Heart left ventricle (tissue), 16 donors: ENCODE data around the gene LRRC74B. TPM values are rescaled to one million over a fixed set of nuclear protein-coding genes. Genes with fewer than 3 reads are reported as not detected.
"Not testable (repeated sequence)": the region's sequence is repeated elsewhere in the genome, so short reads cannot be mapped to it uniquely, and the experiment has no call there.

Source experiments
- ATAC-seq, 4 donors: fragments of 200-7000 bp; cut with Tn5 transposase; one replicate each; pipeline ENCODE4 v1.9.1; 2020 to 2022; ENCODE audit warnings: moderate library complexity in 4 of 4, mild to moderate bottlenecking in 3 of 4, moderate number of reproducible peaks in 1 of 4
- DNase-seq, 5 donors: peaks; one replicate each; pipeline ENCODE4 v3.0.0-alpha.2; 2020
- H3K27ac ChIP-seq, 12 donors: fragments of 200-600 bp; sonication (generic) in 4 of 12; one replicate each; pipeline versions ENCODE4 v1.5.0 to v1.8.0; 2016 to 2022; ENCODE audit warnings: mild to moderate bottlenecking in 2 of 12
- H3K27me3 ChIP-seq, 9 donors: fragments of 200-600 bp; sonication (generic) in 2 of 9; one replicate each; pipeline versions ENCODE4 v1.5.1 to v1.8.0; 2016 to 2022; ENCODE audit warnings: mild to moderate bottlenecking in 3 of 9
- H3K36me3 ChIP-seq, 9 donors: fragments of 200-600 bp; sonication (generic) in 2 of 9; one replicate each; pipeline versions ENCODE4 v1.5.0 to v1.8.0; 2018 to 2022; ENCODE audit warnings: mild to moderate bottlenecking in 2 of 9
- H3K4me1 ChIP-seq, 12 donors: fragments of 200-600 bp; sonication (generic) in 4 of 12; one replicate each; pipeline versions ENCODE4 v1.5.0 to v1.8.0; 2016 to 2022; ENCODE audit warnings: mild to moderate bottlenecking in 3 of 12
- H3K4me3 ChIP-seq, 12 donors: fragments of 200-600 bp; sonication (generic) in 4 of 12; one replicate each; pipeline versions ENCODE4 v1.5.0 to v1.8.0; 2017 to 2022; ENCODE audit warnings: mild to moderate bottlenecking in 9 of 12, moderate library complexity in 4 of 12
- H3K9me3 ChIP-seq, 12 donors: fragments of 200-600 bp; sonication (generic) in 4 of 12; one replicate each; pipeline versions ENCODE4 v1.5.0 to v1.8.0; 2016 to 2022; ENCODE audit warnings: mild to moderate bottlenecking in 1 of 12
- POLR2A ChIP-seq, 2 donors: fragments of 450-650 bp; IDR thresholded peaks; one replicate each; pipeline ENCODE4 v1.6.1; 2017; ENCODE audit warnings: antibody characterized with exemption in 2 of 2, mild to moderate bottlenecking in 2 of 2, moderate library complexity in 2 of 2
- WGBS, 4 donors: extraction: QIAGEN DNeasy Blood & Tissue Kit in 2 of 4; methylation state at CpG; one replicate each; pipeline versions ENCODE4 v1.1.5 to v1.1.7; 2013 to 2018; 5-methylcytosine and 5-hydroxymethylcytosine counted together
- intact Hi-C, 10 donors: fragments of 100-400 bp; cut with DNase I; formaldehyde crosslinking; loops; one replicate each; pipeline versions ENCODE4 v1.11.1 to v1.14.2; 2022
- polyA plus RNA-seq, 2 donors: library from polyadenylated mRNA; stranded (reverse); fragments of 200-250 nt; gene quantifications; one replicate each; pipeline ENCODE4 v1.2.3, GENCODE V29; 2013
- total RNA-seq, 9 donors: library from RNA; depleted of rRNA in 2 of 9; stranded (reverse); fragments of >200 nt in 2 of 9; fragmentation: NEBNext Ultra II Directional in 3 of 9; extraction: Animal tissue kit (Norgen Biotek cat#: 25700) in 3 of 9; gene quantifications; one replicate each; pipeline versions ENCODE4 v1.1.0 to v1.2.4, GENCODE V29; 2016 to 2023
- TF ChIP-seq, protein P1 (sequence below), 12 donors: fragments of 200-600 bp; sonication (generic) in 4 of 12; IDR thresholded peaks; one replicate each; pipeline versions ENCODE4 v1.5.0 to v1.8.0; 2018 to 2022; ENCODE audit warnings: antibody characterized with exemption in 12 of 12, mild to moderate bottlenecking in 5 of 12
- donor health status: ischemic (EF 13 %, LVEDD 7.1; RV severe dilation, severe dysfunction).
- donor health status: healthy with polysubstance abuse.
- donor health status: DM: no; HTN: yes; CAD: no.
- donor health status: DM: no; HTN: no; CAD: no.
- donor health status: ischemic (EF 25% LVEDD 6.9; RV normal size, moderate dysfunction).
- donor health status: ischemic (EF 25% LVEDD 5.7; RV mildly dilated, moderate dysfunction).
- donor health status: healthy.
- donor health status: DM: yes; HTN: yes; CAD: no.
- donor health status: ischemic (EF 35%, LVEDD 5.7; RV mildly dilated, moderate dysfunction).
- donor health status: nonischemic (EF 11% LVEDD 7.7; RV severe dilation, severe dysfunction).
- donor health status: DM: yes; HTN: yes; CAD: no.
- donor health status: PGD.
- donor health status: ischemic (EF 29% LVEDD 5.4; RV normal size, mild dysfunction).
- donor health status: nonischemic (EF 23%, LVEDD 6.1; RV moderate dilation, normal function).

LRRC74B gene
- total and polyA plus RNA-seq, 11 donors, result not detected

DNA sequence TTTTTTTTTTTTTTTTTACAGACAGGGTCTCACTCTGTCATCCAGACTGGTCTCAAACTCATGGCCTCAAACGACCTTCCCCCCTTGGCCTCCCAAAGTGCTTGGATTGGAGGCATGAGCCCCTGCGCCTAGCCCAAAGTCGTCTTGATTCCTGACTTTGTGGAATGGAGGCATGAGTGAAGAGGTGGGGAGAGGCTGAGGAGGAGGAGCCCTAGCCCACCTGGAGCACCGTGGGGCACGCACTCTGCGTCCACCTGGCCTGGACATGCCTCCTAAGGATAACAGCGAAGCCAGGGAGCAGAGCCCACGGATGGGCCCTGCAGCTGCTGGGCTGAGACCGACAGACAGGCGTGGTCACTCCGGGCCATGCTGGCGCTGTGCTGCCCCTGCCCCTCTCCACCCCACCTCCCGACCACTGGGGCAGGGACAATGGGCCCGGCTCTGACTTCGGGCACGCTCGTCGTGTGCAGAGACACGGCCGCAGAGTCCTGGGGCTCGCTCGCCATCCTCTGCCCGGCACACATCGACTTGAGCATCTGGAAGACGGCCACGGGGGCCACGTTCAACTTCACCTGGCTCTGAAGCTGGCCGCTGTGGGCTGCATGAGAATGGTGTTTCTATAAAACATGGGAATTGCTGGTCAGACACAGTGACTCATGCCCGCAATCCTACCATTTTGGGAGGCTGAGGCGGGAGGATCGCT lies 34.8 kb downstream of the LRRC74B start:
- Histone ChIP-seq H3K4me3 (no peak overlapping the region), H3K27ac (no peak overlapping the region), H3K4me1 (no peaks in the 10 kb centered on the region), H3K27me3 (no peaks in the 10 kb centered on the region), H3K36me3 (no peaks in the 10 kb centered on the region), H3K9me3 (no peaks in the 10 kb centered on the region)
- DNase-seq (no peak), ATAC-seq (no peak)
- WGBS, 4 donors, result 89 to 92% (median 91%) methylated on average over 14 to 31 of the region's 31 CpGs
- intact Hi-C loops, result no loop called here
- no peak for TF ChIP-seq POLR2A (IDR thresholded peaks at IDR 0.05)
- TF ChIP-seq, protein P1, sequence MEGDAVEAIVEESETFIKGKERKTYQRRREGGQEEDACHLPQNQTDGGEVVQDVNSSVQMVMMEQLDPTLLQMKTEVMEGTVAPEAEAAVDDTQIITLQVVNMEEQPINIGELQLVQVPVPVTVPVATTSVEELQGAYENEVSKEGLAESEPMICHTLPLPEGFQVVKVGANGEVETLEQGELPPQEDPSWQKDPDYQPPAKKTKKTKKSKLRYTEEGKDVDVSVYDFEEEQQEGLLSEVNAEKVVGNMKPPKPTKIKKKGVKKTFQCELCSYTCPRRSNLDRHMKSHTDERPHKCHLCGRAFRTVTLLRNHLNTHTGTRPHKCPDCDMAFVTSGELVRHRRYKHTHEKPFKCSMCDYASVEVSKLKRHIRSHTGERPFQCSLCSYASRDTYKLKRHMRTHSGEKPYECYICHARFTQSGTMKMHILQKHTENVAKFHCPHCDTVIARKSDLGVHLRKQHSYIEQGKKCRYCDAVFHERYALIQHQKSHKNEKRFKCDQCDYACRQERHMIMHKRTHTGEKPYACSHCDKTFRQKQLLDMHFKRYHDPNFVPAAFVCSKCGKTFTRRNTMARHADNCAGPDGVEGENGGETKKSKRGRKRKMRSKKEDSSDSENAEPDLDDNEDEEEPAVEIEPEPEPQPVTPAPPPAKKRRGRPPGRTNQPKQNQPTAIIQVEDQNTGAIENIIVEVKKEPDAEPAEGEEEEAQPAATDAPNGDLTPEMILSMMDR (IDR thresholded peaks at IDR 0.05), result no peak

DNA sequence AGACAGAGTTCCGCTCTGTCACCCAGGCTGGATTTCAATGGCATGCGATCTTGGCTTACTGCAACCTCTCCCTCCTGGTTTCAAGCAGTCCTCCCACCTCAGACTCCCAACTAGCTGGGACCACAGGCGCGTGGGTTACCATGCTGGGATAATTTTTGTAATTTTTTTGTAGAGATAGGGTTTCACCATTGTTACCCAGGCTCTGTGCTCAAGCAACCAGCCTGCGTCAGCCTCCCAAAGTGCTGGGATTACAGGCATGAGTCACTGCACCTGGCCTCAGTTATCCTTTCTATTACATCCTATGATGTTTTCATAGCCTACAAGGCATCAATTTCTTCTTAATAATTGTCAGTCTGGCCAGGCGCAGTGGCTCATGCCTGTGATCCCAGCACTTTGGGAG lies 36.5 kb downstream of the LRRC74B start:
- Histone ChIP-seq H3K9me3 (no peaks in the 10 kb centered on the region), H3K4me1 (no peaks in the 10 kb centered on the region), H3K27ac (no peak overlapping the region), H3K36me3 (no peaks in the 10 kb centered on the region), H3K27me3 (no peaks in the 10 kb centered on the region), H3K4me3 (no peak overlapping the region)
- no peak for DNase-seq
- ATAC-seq, result no peak
- intact Hi-C loops, result no loop called here
- TF ChIP-seq POLR2A (IDR thresholded peaks at IDR 0.05), result no peak
- TF ChIP-seq, protein P1 (IDR thresholded peaks at IDR 0.05), result no peak
- WGBS, 4 donors, result 87 to 95% (median 90%) methylated on average over 6 of the region's 6 CpGs

DNA sequence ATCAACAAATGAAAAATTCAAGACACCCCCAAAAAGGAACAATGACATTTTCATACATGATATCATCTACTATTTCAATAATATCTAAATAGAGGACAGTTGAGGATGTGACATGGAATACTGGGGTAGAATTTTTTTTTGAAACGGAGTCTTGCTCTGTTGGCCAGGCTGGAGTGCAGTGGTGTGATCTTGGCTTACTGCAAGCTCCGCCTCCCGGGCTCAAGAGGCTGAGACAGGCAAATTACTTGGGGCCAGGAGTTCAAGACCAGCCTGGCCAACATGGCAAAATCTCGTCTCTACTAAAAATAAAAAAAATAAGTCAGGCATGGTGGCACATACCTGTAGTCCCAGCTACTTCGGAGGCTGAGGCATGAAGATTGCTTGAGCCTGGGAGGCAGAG lies 41.4 kb downstream of the LRRC74B start:
- Histone ChIP-seq H3K4me1 (no peaks in the 10 kb centered on the region), H3K27ac (no peak overlapping the region), H3K27me3 (peaks cover 0 to 6% (median 0%) of the 10 kb centered on the region in 9 donors), H3K36me3 (no peaks in the 10 kb centered on the region), H3K4me3 (no peak overlapping the region), H3K9me3 (no peaks in the 10 kb centered on the region)
- DNase-seq (no peak), ATAC-seq (no peak)
- 77 to 91% (median 87%) methylated on average over 5 of the region's 5 CpGs for WGBS, 4 donors
- TF ChIP-seq, protein P1 (IDR thresholded peaks at IDR 0.05), result no peak
- no peak for TF ChIP-seq POLR2A (IDR thresholded peaks at IDR 0.05)
- intact Hi-C loops, result no loop called here

DNA sequence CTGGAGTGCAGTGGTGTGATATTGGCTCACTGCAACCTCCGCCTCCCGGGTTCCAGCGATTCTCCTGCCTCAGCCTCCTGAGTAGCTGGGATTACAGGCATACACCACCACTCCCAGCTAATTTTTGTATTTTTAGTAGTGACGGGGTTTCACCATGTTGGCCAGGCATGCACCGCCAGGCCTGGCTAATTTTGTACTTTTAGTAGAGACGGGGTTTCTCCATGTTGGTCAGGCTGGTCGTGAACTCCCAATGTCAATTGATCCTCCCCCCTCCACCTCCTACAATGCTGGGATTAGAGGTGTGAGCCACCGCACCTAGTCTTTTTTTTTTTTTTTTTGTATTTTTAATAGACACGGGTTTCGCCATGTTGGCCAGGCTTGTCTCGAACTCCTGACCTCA lies 42.2 kb downstream of the LRRC74B start:
- H3K27me3 ChIP-seq, ATAC-seq, H3K9me3 ChIP-seq, H3K36me3 ChIP-seq, intact Hi-C loops, H3K4me1 ChIP-seq, H3K4me3 ChIP-seq, H3K27ac ChIP-seq, DNase-seq: not testable (repeated sequence)
- 93 to 96% (median 93%) methylated on average over 11 of the region's 11 CpGs for WGBS, 4 donors

DNA sequence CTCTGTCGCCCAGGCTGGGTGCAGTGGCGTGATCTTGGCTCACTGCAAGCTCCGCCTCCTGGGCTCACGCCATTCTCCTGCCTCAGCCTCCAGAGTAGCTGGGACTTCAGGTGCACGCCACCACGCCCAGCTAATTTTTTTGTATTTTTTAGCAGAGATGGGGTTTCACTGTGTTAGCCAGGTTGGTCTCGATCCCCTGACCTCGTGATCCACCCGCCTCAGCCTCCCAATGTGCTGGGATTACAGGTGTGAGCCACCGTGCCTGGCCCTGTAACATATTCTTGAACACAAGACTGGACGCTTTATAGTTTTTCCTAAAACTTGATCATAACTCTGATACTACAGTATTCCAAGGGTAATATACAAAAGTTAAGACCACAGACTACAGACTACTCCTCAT lies 45.5 kb downstream of the LRRC74B start:
- not testable (repeated sequence) for H3K4me3 ChIP-seq, H3K4me1 ChIP-seq, ATAC-seq, DNase-seq, H3K27ac ChIP-seq, H3K36me3 ChIP-seq, H3K27me3 ChIP-seq, H3K9me3 ChIP-seq
- WGBS, 4 donors, result 82 to 92% (median 90%) methylated on average over 11 of the region's 11 CpGs
- intact Hi-C loops, result loop anchor here in 1 of 10 donors (10.0 kb wide), 1 partner anchor 56 kb away; the partner anchor contains the start of gene SLC7A4
